HG03025 (cell line): ENCODE measurements around the gene FFAR3.

Experiments
- ATAC-seq: cut with Tn5 transposase; IDR thresholded peaks from one replicate; pipeline ENCODE4 v1.9.1; 2021; ENCODE audit warnings: mild to moderate bottlenecking, moderate library complexity; ENCODE audit not compliant: unreplicated experiment, low FRiP score

Gene FFAR3

GRCh38 chr19:35357867-35358573 is at the start of gene FFAR3:
Gene FFAR3, plus strand, starts transcription at chr19:35358460. Its CDS starts 431 bp downstream, at chr19:35358891.
- ATAC-seq = no peak

GRCh38 chr19:35308910-35309309 is 49.4 kb upstream of the FFAR3 start:
- ATAC-seq = no peak

GRCh38 chr19:35309481-35310279 is 48.6 kb upstream of the FFAR3 start:
- ATAC-seq = no peak

- no peak for ATAC-seq
Observed at GRCh38 chr19:35310331-35310730, 47.9 kb upstream of the FFAR3 start.

- no peak for ATAC-seq
Observed at GRCh38 chr19:35310811-35311465, 47.3 kb upstream of the FFAR3 start.

GRCh38 chr19:35311901-35312665 is 46.2 kb upstream of the FFAR3 start:
- ATAC-seq = no peak

GRCh38 chr19:35313587-35313986 is 44.7 kb upstream of the FFAR3 start:
- ATAC-seq = no peak

- no peak for ATAC-seq
Observed at GRCh38 chr19:35314031-35314430, 44.2 kb upstream of the FFAR3 start.

GRCh38 chr19:35314858-35315470 is 43.3 kb upstream of the FFAR3 start:
- ATAC-seq = no peak

GRCh38 chr19:35315883-35316282 is 42.4 kb upstream of the FFAR3 start:
- no peak for ATAC-seq

- ATAC-seq = no peak
Observed at GRCh38 chr19:35316560-35316959, 41.7 kb upstream of the FFAR3 start.

- no peak for ATAC-seq
Observed at GRCh38 chr19:35317464-35318043, 40.7 kb upstream of the FFAR3 start.

GRCh38 chr19:35318679-35319448 is 39.4 kb upstream of the FFAR3 start:
- ATAC-seq = no peak

- ATAC-seq = no peak
Observed at GRCh38 chr19:35320065-35320713, 38.1 kb upstream of the FFAR3 start.

- ATAC-seq = no peak
Observed at GRCh38 chr19:35321291-35321690, 37.0 kb upstream of the FFAR3 start.

GRCh38 chr19:35322014-35322413 is 36.2 kb upstream of the FFAR3 start:
- no peak for ATAC-seq

GRCh38 chr19:35327642-35328041 is 30.6 kb upstream of the FFAR3 start:
- no peak for ATAC-seq

- no peak for ATAC-seq
Observed at GRCh38 chr19:35328851-35329285, 29.4 kb upstream of the FFAR3 start, which contains the start of gene CD22. Gene CD22, plus strand, starts transcription at chr19:35329187. Its CDS starts 2,854 bp downstream, at chr19:35332041.
